A549 (cell line): Measurements from ENCODE around the gene PPP1R7. TPM values are rescaled to one million over a fixed set of nuclear protein-coding genes. Genes with fewer than 3 reads are reported as not detected.
A peak's percentile ranks its signal among the peaks of the same experiment; 100 is the strongest.

Experiments
- ATAC-seq, 2 experiments: fragments of 200-7000 bp in 1 of 2; fragments of >200 bp in 1 of 2; cut with Nextera tagmentation in 1 of 2; cut with Tn5 transposase in 1 of 2; 3 replicates each; pipeline versions ENCODE4 v1.8.0 to v1.9.1; 2018 to 2020; ENCODE audit warnings: mild to moderate bottlenecking in 1 of 2, moderate library complexity in 1 of 2
- CTCF ChIA-PET: fragments of 300-600 bp; sonication (Branson Sonifier 250); formaldehyde crosslinking; extraction: SDS; loops from one replicate; lab custom pipeline; 2021; ENCODE audit warnings: antibody characterized with exemption, inconsistent platforms; lab: Yijun Ruan, JAX
- POLR2A ChIA-PET: fragments of 350-600 bp; formaldehyde crosslinking; extraction: SDS; loops from one replicate; lab custom pipeline; 2021; ENCODE audit warnings: antibody characterized with exemption, inconsistent platforms; lab: Yijun Ruan, JAX
- DNase-seq, 2 experiments: peaks; one replicate each; pipeline versions ENCODE4 v3.0.0 to v3.0.0-alpha.2; 2011 to 2016; ENCODE audit warnings: low read depth in 1 of 2, low spot score in 1 of 2
- FAIRE-seq: peaks from 2 replicates; lab custom pipeline; 2011; peaks lifted over from hg19 to GRCh38; lab: Jason Lieb, UNC
- H3K27ac ChIP-seq, 2 experiments: fragments of >200 bp; sonication (Bioruptor Twin); formaldehyde crosslinking; 3 replicates each; pipeline ENCODE4 v1.5.1; 2016 to 2017
- H3K4me1 ChIP-seq: fragments of >200 bp; sonication (Bioruptor Twin); formaldehyde crosslinking; 3 replicates; pipeline ENCODE4 v1.6.1; 2016
- H3K4me2 ChIP-seq: fragments of >200 bp; sonication (Bioruptor Twin); formaldehyde crosslinking; 3 replicates; pipeline ENCODE4 v1.6.1; 2016
- H3K4me3 ChIP-seq: fragments of >200 bp; sonication (Bioruptor Twin); formaldehyde crosslinking; 3 replicates; pipeline ENCODE4 v1.5.1; 2016
- H3K9me3 ChIP-seq: fragments of >200 bp; sonication (Bioruptor Twin); formaldehyde crosslinking; 3 replicates; pipeline ENCODE4 v1.6.1; 2016
- BCL3 ChIP-seq: fragments of >200 bp; sonication (Bioruptor Twin); formaldehyde crosslinking; IDR thresholded peaks from 3 replicates; pipeline ENCODE4 v1.6.1; 2016
- BHLHE40 ChIP-seq: IDR thresholded peaks from 2 replicates; pipeline ENCODE4 v1.6.1; 2012; ENCODE audit warnings: low read depth, low read length, inconsistent platforms
- CBX8 ChIP-seq: fragments of 200-600 bp; sonication (generic); IDR thresholded peaks from 2 replicates; pipeline ENCODE4 v1.6.1; 2016
- EHMT2 ChIP-seq: fragments of 200-600 bp; sonication (generic); IDR thresholded peaks from 2 replicates; pipeline ENCODE4 v1.6.1; 2016; ENCODE audit warnings: antibody characterized with exemption, low read depth, mild to moderate bottlenecking, moderate library complexity
- ESRRA ChIP-seq: fragments of 150-350 bp; IDR thresholded peaks from 2 replicates; pipeline ENCODE4 v1.6.1; 2014; ENCODE audit warnings: mild to moderate bottlenecking, low read length, borderline replicate concordance
- HDAC2 ChIP-seq: fragments of 200-600 bp; sonication (generic); IDR thresholded peaks from 2 replicates; pipeline ENCODE4 v1.6.1; 2016
- HES2 ChIP-seq: fragments of >200 bp; sonication (Bioruptor Twin); formaldehyde crosslinking; IDR thresholded peaks from 2 replicates; pipeline ENCODE4 v1.6.1; 2016
- HMGXB4 ChIP-seq: fragments of 250-450 bp; sonication (Bioruptor Pico); IDR thresholded peaks from 2 replicates; pipeline ENCODE4 v1.5.0; 2021; ENCODE audit warnings: mild to moderate bottlenecking, moderate library complexity, borderline replicate concordance
- HOXA7 ChIP-seq: fragments of 250-450 bp; sonication (Bioruptor Pico); IDR thresholded peaks from 2 replicates; pipeline ENCODE4 v1.5.0; 2020; ENCODE audit warnings: mild to moderate bottlenecking, moderate library complexity
- KDM1A ChIP-seq: fragments of 200-600 bp; sonication (generic); IDR thresholded peaks from 2 replicates; pipeline ENCODE4 v1.6.1; 2016; ENCODE audit warnings: low read depth, mild to moderate bottlenecking
- KDM5A ChIP-seq: fragments of 200-600 bp; sonication (generic); IDR thresholded peaks from 2 replicates; pipeline ENCODE4 v1.6.1; 2016; ENCODE audit warnings: antibody characterized with exemption, mild to moderate bottlenecking
- MYC ChIP-seq: IDR thresholded peaks from 2 replicates; pipeline ENCODE4 v1.6.1; 2012; ENCODE audit warnings: mild to moderate bottlenecking, inconsistent platforms, low read length, improper control_type of control experiment, borderline replicate concordance
- NR3C1 ChIP-seq: fragments of >200 bp; sonication (Bioruptor Twin); formaldehyde crosslinking; IDR thresholded peaks from 3 replicates; pipeline ENCODE4 v1.6.1; 2017
- POLR2AphosphoS2 ChIP-seq: conservative IDR thresholded peaks from 2 replicates; pipeline ENCODE4 v1.6.1; 2012; ENCODE audit warnings: low read length, improper control_type of control experiment, inconsistent platforms
- RAD21 ChIP-seq, 2 experiments: fragments of >200 bp in 1 of 2; sonication (Bioruptor Twin) in 1 of 2; formaldehyde crosslinking in 1 of 2; IDR thresholded peaks in 1 of 2; conservative IDR thresholded peaks in 1 of 2; 2 replicates in 1 of 2; 3 replicates in 1 of 2; pipeline ENCODE4 v1.6.1; 2012 to 2018; ENCODE audit warnings: inconsistent platforms in 1 of 2
- RCOR1 ChIP-seq: fragments of 150-350 bp; IDR thresholded peaks from 2 replicates; pipeline ENCODE4 v1.6.1; 2014; ENCODE audit warnings: antibody characterized with exemption, low read length, low read depth
- RFX5 ChIP-seq: fragments of 450-650 bp; IDR thresholded peaks from 2 replicates; pipeline ENCODE4 v1.7.1; 2014; ENCODE audit warnings: antibody characterized with exemption, mild to moderate bottlenecking, moderate library complexity
- ZFP36 ChIP-seq: fragments of 450-650 bp; IDR thresholded peaks from 2 replicates; pipeline ENCODE4 v1.6.1; 2014; ENCODE audit warnings: borderline replicate concordance; ENCODE audit not compliant: partially characterized antibody
- ZSCAN20 ChIP-seq: fragments of 250-450 bp; sonication (Bioruptor Pico); IDR thresholded peaks from 2 replicates; pipeline ENCODE4 v1.8.0; 2022; ENCODE audit warnings: mild to moderate bottlenecking, moderate library complexity
- WGBS: methylation state at CpG from one replicate; pipeline ENCODE4 v1.1.6; 2017; ENCODE audit errors: missing lambda C conversion rate; 5-methylcytosine and 5-hydroxymethylcytosine counted together
- polyA plus RNA-seq, 4 experiments: library from polyadenylated mRNA; depleted of rRNA in 3 of 4; stranded (reverse); fragments of >200 nt; fragmentation: RNase III in 1 of 4; extraction: RNeasy Plus Mini Kit Qiagen cat#74134 plus additional on column Dnase treatment in 1 of 4; gene quantifications; 2 replicates in 3 of 4; 3 replicates in 1 of 4; pipeline ENCODE4 v1.2.3, GENCODE V29; 2011 to 2017
- TF ChIP-seq, protein P1 (sequence below): fragments of >200 bp; sonication (Bioruptor Twin); formaldehyde crosslinking; IDR thresholded peaks from 3 replicates; pipeline ENCODE4 v1.5.1; 2016
- TF ChIP-seq, protein P2 (sequence below): IDR thresholded peaks from 2 replicates; pipeline ENCODE4 v1.6.1; 2012

The PPP1R7 gene
- polyA plus RNA-seq, 2 of the 4 experiments (the other 2 are of a cell fraction) = 76.4 to 124 TPM

- no peak for FAIRE-seq
These were observed 27.8 kb upstream of the PPP1R7 start for GRCh38 chr2:241122376-241123002.

GRCh38 chr2:241123816-241124536, 26.3 kb upstream of the PPP1R7 start:
- FAIRE-seq = no peak
- ChIA-PET POLR2A (interaction anchor here (1.1 kb wide), 1 partner anchor 22 kb away, joined by 3 read pairs; the partner anchor contains the start of gene MTERF4), CTCF (interaction anchor here (1.1 to 1.8 kb wide), 2 partner anchors 12 to 46 kb away, joined by 4 to 6 read pairs; no protein-coding TSS in a partner anchor)
- peak; percentile 64 to 77; a peak in 5 of 6 replicates for ATAC-seq
- Histone ChIP-seq H3K9me3 (no peaks in the 10 kb centered on the region), H3K27ac (no peak overlapping the region), H3K4me3 (no peak overlapping the region), H3K4me1 (no peaks in the 10 kb centered on the region), H3K4me2 (no peak overlapping the region)
- 91% methylated on average over 15 of the region's 16 CpGs for WGBS
- TF ChIP-seq KDM1A = no peak
- TF ChIP-seq EHMT2 = no peak
- no peak for TF ChIP-seq RCOR1
- TF ChIP-seq KDM5A = no peak
- no peak for TF ChIP-seq BCL3
- no peak for TF ChIP-seq HDAC2
- no peak for TF ChIP-seq NR3C1
- TF ChIP-seq, protein P1, sequence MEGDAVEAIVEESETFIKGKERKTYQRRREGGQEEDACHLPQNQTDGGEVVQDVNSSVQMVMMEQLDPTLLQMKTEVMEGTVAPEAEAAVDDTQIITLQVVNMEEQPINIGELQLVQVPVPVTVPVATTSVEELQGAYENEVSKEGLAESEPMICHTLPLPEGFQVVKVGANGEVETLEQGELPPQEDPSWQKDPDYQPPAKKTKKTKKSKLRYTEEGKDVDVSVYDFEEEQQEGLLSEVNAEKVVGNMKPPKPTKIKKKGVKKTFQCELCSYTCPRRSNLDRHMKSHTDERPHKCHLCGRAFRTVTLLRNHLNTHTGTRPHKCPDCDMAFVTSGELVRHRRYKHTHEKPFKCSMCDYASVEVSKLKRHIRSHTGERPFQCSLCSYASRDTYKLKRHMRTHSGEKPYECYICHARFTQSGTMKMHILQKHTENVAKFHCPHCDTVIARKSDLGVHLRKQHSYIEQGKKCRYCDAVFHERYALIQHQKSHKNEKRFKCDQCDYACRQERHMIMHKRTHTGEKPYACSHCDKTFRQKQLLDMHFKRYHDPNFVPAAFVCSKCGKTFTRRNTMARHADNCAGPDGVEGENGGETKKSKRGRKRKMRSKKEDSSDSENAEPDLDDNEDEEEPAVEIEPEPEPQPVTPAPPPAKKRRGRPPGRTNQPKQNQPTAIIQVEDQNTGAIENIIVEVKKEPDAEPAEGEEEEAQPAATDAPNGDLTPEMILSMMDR = no peak
- TF ChIP-seq HMGXB4 (CRISPR knock-in tag) = no peak
- TF ChIP-seq MYC = no peak
- TF ChIP-seq ZSCAN20 = no peak
- TF ChIP-seq POLR2AphosphoS2 = no peak
- no peak for TF ChIP-seq BHLHE40
- TF ChIP-seq HES2 = no peak
- no peak for TF ChIP-seq RFX5
- TF ChIP-seq ESRRA = no peak
- no peak for TF ChIP-seq ZFP36
- no peak for DNase-seq

More at GRCh38 chr2:241122376-241123002, 27.8 kb upstream of the PPP1R7 start:
- ATAC-seq (no peak), DNase-seq (no peak)
- Histone ChIP-seq H3K4me1 (no peaks in the 10 kb centered on the region), H3K27ac (no peak overlapping the region), H3K4me3 (no peak overlapping the region), H3K9me3 (no peaks in the 10 kb centered on the region), H3K4me2 (no peak overlapping the region)
- POLR2A ChIA-PET = no interaction called here
- CTCF ChIA-PET = no interaction called here
- TF ChIP-seq, protein P1 = no peak
- TF ChIP-seq, protein P2, sequence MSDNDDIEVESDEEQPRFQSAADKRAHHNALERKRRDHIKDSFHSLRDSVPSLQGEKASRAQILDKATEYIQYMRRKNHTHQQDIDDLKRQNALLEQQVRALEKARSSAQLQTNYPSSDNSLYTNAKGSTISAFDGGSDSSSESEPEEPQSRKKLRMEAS = no peak
- TF ChIP-seq CBX8 (no peak), HOXA7 (CRISPR knock-in tag) (no peak), RAD21 (conservative IDR thresholded peaks at IDR 0.05 in 1 of 2, IDR thresholded peaks at IDR 0.05 in 1 of 2) (no peak)
- WGBS = 93% methylated on average over 19 of the region's 19 CpGs
